Measurements from ENCODE around the gene SCN3A.

DNA sequence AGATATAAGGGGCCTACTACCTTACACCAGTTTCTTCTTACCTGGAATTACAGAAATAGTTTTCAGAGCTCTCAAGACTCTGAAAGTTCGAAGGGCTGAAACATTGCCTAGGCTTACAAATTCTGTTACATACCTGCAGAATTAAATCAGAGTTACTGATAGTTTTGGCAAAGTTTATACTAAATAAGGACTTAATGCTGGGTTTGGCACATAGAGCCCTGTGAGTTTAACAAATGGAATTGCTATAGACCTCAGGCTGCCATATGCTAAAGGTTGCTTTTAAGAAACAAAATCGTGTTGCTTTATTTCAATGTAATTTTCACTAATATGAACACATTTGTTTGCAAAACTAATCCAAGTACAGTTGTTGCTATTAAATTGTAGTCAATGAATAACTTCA, 40.1 kb downstream of the SCN3A start:
- TF ChIP-seq, protein P1, sequence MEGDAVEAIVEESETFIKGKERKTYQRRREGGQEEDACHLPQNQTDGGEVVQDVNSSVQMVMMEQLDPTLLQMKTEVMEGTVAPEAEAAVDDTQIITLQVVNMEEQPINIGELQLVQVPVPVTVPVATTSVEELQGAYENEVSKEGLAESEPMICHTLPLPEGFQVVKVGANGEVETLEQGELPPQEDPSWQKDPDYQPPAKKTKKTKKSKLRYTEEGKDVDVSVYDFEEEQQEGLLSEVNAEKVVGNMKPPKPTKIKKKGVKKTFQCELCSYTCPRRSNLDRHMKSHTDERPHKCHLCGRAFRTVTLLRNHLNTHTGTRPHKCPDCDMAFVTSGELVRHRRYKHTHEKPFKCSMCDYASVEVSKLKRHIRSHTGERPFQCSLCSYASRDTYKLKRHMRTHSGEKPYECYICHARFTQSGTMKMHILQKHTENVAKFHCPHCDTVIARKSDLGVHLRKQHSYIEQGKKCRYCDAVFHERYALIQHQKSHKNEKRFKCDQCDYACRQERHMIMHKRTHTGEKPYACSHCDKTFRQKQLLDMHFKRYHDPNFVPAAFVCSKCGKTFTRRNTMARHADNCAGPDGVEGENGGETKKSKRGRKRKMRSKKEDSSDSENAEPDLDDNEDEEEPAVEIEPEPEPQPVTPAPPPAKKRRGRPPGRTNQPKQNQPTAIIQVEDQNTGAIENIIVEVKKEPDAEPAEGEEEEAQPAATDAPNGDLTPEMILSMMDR (IDR thresholded peaks at IDR 0.05; ENCODE audit: poor library complexity, severe bottlenecking): no peak
- no peak for TF ChIP-seq EZH2 (IDR thresholded peaks at IDR 0.05; ENCODE audit: borderline replicate concordance, insufficient read depth, low read length, poor library complexity, severe bottlenecking)
- no peak for TF ChIP-seq POLR2AphosphoS5 (IDR thresholded peaks at IDR 0.05)
- TF ChIP-seq EP300 (conservative IDR thresholded peaks at IDR 0.05; ENCODE audit: poor library complexity, severe bottlenecking): no peak
- no peak for TF ChIP-seq TAF1 (IDR thresholded peaks at IDR 0.05; ENCODE audit: low read depth)
- TF ChIP-seq SMC3 (conservative IDR thresholded peaks at IDR 0.05; ENCODE audit: poor library complexity): no peak
- no peak for TF ChIP-seq MXI1 (conservative IDR thresholded peaks at IDR 0.05; ENCODE audit: poor library complexity, severe bottlenecking)

Data from neural cell (in vitro differentiated cells).